ENCODE results near the gene MAP2K4.

DNA sequence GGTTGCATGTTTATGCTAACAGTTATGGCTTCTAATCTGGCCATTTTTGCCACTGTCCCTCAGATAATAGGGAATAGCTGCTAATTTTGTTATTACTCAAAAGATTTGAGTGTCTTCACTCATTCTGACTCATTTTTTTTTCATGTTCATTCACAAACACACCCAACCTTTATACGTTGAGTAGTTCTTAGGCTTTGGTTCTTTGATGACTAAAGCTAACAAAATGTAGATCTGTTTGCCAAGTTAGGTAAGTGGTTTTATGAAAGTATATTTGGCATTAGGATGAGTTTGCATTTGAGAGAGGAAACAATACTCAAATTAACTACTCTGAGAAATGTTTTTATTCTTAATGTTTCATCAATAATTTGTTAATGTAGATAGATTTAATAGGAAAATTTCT lies 3.6 kb downstream of the MAP2K4 start:
- TF ChIP-seq EP300 (IDR thresholded peaks at IDR 0.05) = no peak
- TF ChIP-seq, protein P1, sequence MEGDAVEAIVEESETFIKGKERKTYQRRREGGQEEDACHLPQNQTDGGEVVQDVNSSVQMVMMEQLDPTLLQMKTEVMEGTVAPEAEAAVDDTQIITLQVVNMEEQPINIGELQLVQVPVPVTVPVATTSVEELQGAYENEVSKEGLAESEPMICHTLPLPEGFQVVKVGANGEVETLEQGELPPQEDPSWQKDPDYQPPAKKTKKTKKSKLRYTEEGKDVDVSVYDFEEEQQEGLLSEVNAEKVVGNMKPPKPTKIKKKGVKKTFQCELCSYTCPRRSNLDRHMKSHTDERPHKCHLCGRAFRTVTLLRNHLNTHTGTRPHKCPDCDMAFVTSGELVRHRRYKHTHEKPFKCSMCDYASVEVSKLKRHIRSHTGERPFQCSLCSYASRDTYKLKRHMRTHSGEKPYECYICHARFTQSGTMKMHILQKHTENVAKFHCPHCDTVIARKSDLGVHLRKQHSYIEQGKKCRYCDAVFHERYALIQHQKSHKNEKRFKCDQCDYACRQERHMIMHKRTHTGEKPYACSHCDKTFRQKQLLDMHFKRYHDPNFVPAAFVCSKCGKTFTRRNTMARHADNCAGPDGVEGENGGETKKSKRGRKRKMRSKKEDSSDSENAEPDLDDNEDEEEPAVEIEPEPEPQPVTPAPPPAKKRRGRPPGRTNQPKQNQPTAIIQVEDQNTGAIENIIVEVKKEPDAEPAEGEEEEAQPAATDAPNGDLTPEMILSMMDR (IDR thresholded peaks at IDR 0.05) = no peak
